Measurements from ENCODE around the gene DIDO1. TPM values are rescaled to one million over a fixed set of nuclear protein-coding genes. Genes with fewer than 3 reads are reported as not detected.
A peak's percentile ranks its signal among the peaks of the same experiment; 100 is the strongest.
"Not testable (repeated sequence)": the region's sequence is repeated elsewhere in the genome, so short reads cannot be mapped to it uniquely, and the experiment has no call there.

Gene DIDO1
- total and polyA plus RNA-seq, 9 of the 15 experiments (the other 6 are each of a cell fraction or from before 2014, with no cell fraction given): 4.4 to 46.8 (median 31.2) TPM

- peak; percentile 23 for TF ChIP-seq HNRNPLL (IDR thresholded peaks at IDR 0.05; ENCODE audit: low read depth, low read length, poor library complexity, severe bottlenecking)
- TF ChIP-seq ZNF263 (CRISPR knock-in tag; IDR thresholded peaks at IDR 0.05; ENCODE audit: borderline replicate concordance): peak; percentile 22; the same call in 1 of the 2 replicates
- 0 out of 4 replicates have a peak, but pooled peaks of 1 of the 2 experiments have one; percentile 40 for TF ChIP-seq MAZ (CRISPR knock-in tag; conservative IDR thresholded peaks at IDR 0.05 in 1 of 2, IDR thresholded peaks at IDR 0.05 in 1 of 2)
- peak; percentile 98 for TF ChIP-seq SMAD4 (CRISPR knock-in tag; conservative IDR thresholded peaks at IDR 0.05)
- TF ChIP-seq BHLHE40 (IDR thresholded peaks at IDR 0.05; ENCODE audit: low read length): 0 out of 2 replicates have a peak, but pooled peaks have one; percentile 39
- 0 out of 2 replicates have a peak, but pooled peaks have one; percentile 39 for TF ChIP-seq SMC3 (conservative IDR thresholded peaks at IDR 0.05; ENCODE audit: insufficient read depth, low read depth, low read length)
- peak; percentile 60 for TF ChIP-seq TFAP4 (CRISPR knock-in tag; IDR thresholded peaks at IDR 0.05; ENCODE audit: borderline replicate concordance)
- 0 out of 2 replicates have a peak, but pooled peaks have one; percentile 27 for TF ChIP-seq ZNF175 (CRISPR knock-in tag; IDR thresholded peaks at IDR 0.05; ENCODE audit: low read depth)
- TF ChIP-seq RAD21 (CRISPR knock-in tag; conservative IDR thresholded peaks at IDR 0.05 in 1 of 2, IDR thresholded peaks at IDR 0.05 in 1 of 2): peak; percentile 45 to 74
- peak; percentile 17; the same call in 1 of the 2 replicates for TF ChIP-seq CREB1 (IDR thresholded peaks at IDR 0.05)
- peak; percentile 79 for TF ChIP-seq CREB1 (CRISPR knock-in tag; IDR thresholded peaks at IDR 0.05)
- TF ChIP-seq JUN (IDR thresholded peaks at IDR 0.05; ENCODE audit: borderline replicate concordance, low read depth, low read length): 0 out of 2 replicates have a peak, but pooled peaks have one; percentile 17
- TF ChIP-seq JUN (CRISPR knock-in tag; IDR thresholded peaks at IDR 0.05; ENCODE audit: borderline replicate concordance); ATF1 (CRISPR knock-in tag; IDR thresholded peaks at IDR 0.05): not testable (repeated sequence)
- TF ChIP-seq ZNF395 (CRISPR knock-in tag; IDR thresholded peaks at IDR 0.05): 0 out of 2 replicates have a peak, but pooled peaks have one; percentile 26
- TF ChIP-seq ATF1 (tag; IDR thresholded peaks at IDR 0.05): peak; percentile 81
- TF ChIP-seq CTCF (IDR thresholded peaks at IDR 0.05 in 2 of 3, conservative IDR thresholded peaks at IDR 0.05 in 1 of 3; ENCODE audit: insufficient read depth in 2 of 3, low read depth in 1 of 3, low read length in 3 of 3): peak; percentile 61 to 69 (median 66)
Observed at GRCh38 chr20:62873681-62874031, 52.6 kb downstream of the DIDO1 start (continued).

All from K562 (cell line).